ENCODE measurements around the gene SHOC2. TPM values are rescaled to one million over a fixed set of nuclear protein-coding genes. Genes with fewer than 3 reads are reported as not detected.
A peak's percentile ranks its signal among the peaks of the same experiment; 100 is the strongest.

Gene SHOC2
- total and polyA plus RNA-seq, 9 of the 15 experiments (the other 6 are each of a cell fraction or from before 2014, with no cell fraction given), result 9.2 to 17.5 (median 14.9) TPM

GRCh38 chr10:110901954-110902819 lies 17.2 kb upstream of the SHOC2 start (continued):
- no peak for TF ChIP-seq PATZ1 (CRISPR knock-in tag; IDR thresholded peaks at IDR 0.05; ENCODE audit: borderline replicate concordance)
- TF ChIP-seq ATF6 (CRISPR knock-in tag; IDR thresholded peaks at IDR 0.05), result no peak
- TF ChIP-seq CEBPB (tag; IDR thresholded peaks at IDR 0.05), result peak; percentile 24; the same call in 1 of the 2 replicates
- TF ChIP-seq, protein P1, sequence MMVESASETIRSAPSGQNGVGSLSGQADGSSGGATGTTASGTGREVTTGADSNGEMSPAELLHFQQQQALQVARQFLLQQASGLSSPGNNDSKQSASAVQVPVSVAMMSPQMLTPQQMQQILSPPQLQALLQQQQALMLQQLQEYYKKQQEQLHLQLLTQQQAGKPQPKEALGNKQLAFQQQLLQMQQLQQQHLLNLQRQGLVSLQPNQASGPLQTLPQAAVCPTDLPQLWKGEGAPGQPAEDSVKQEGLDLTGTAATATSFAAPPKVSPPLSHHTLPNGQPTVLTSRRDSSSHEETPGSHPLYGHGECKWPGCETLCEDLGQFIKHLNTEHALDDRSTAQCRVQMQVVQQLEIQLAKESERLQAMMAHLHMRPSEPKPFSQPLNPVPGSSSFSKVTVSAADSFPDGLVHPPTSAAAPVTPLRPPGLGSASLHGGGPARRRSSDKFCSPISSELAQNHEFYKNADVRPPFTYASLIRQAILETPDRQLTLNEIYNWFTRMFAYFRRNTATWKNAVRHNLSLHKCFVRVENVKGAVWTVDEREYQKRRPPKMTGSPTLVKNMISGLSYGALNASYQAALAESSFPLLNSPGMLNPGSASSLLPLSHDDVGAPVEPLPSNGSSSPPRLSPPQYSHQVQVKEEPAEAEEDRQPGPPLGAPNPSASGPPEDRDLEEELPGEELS (CRISPR knock-in tag; IDR thresholded peaks at IDR 0.05; ENCODE audit: borderline replicate concordance), result no peak
- TF ChIP-seq ZC3H4 (CRISPR knock-in tag; IDR thresholded peaks at IDR 0.05; ENCODE audit: borderline replicate concordance), result no peak
- no peak for TF ChIP-seq ZNF274 (IDR thresholded peaks at IDR 0.05; ENCODE audit: borderline replicate concordance, low read depth, low read length)
- no peak for TF ChIP-seq POLR2H (tag; IDR thresholded peaks at IDR 0.05; ENCODE audit: low read depth)
- TF ChIP-seq GTF2E2 (tag; IDR thresholded peaks at IDR 0.05), result no peak
- TF ChIP-seq CHD4 (IDR thresholded peaks at IDR 0.05; ENCODE audit: insufficient read depth, insufficient replicate concordance, low read depth, low read length, poor library complexity, severe bottlenecking), result no peak
- TF ChIP-seq SETDB1 (IDR thresholded peaks at IDR 0.05; ENCODE audit: low read length), result no peak
- 0 out of 2 replicates have a peak, but pooled peaks have one; percentile 58 for TF ChIP-seq JUN (IDR thresholded peaks at IDR 0.05; ENCODE audit: borderline replicate concordance, low read depth, low read length)
- TF ChIP-seq JUN (CRISPR knock-in tag; IDR thresholded peaks at IDR 0.05; ENCODE audit: borderline replicate concordance), result no peak
- TF ChIP-seq E2F6 (IDR thresholded peaks at IDR 0.05; ENCODE audit: borderline replicate concordance in 1 of 2, extremely low read depth in 1 of 2, insufficient read depth in 1 of 2, insufficient read length in 1 of 2, low read depth in 1 of 2, low read length in 1 of 2, poor library complexity in 1 of 2, severe bottlenecking in 1 of 2), result no peak
- no peak for TF ChIP-seq SIN3A (IDR thresholded peaks at IDR 0.05; ENCODE audit: borderline replicate concordance in 2 of 2, control insufficient read depth in 1 of 2, low read depth in 2 of 2, low read length in 2 of 2)
- TF ChIP-seq POLR2AphosphoS5 (IDR thresholded peaks at IDR 0.05; ENCODE audit: control insufficient read depth, insufficient read depth, low read depth, low read length), result no peak
- TF ChIP-seq EP300 (IDR thresholded peaks at IDR 0.05; ENCODE audit: low read length), result no peak
- TF ChIP-seq MTA2 (IDR thresholded peaks at IDR 0.05; ENCODE audit: low read depth), result no peak

Data from K562 (cell line).